ENCODE data around the gene TSEN2. TPM values are rescaled to one million over a fixed set of nuclear protein-coding genes. Genes with fewer than 3 reads are reported as not detected.

Gene TSEN2
- total RNA-seq, 2 donors from 2014 or later: 12.8 to 12.9 TPM

DNA sequence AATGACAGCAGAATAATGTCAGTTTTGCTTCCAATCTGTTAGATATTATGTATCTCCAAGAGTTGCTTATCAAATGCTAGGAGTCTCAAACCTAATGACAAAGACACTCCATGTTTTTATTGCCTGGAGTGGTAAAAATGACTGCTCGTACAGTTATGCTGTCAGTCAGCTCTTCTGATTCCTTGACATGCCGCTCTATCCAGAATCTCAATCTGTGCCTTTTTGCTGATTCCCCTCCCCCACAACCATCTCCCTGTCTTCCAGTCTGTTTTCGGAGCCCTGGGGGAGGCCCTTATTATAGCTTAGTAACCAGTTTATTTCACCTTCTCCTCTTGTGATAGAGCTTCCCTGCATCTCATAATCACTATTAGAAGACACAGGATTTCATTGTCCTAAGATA, 75.2 kb downstream of the TSEN2 start:
- no peak overlapping the region for H3K4me3 ChIP-seq
- no peaks in the 10 kb centered on the region for H3K9me3 ChIP-seq
- H3K36me3 ChIP-seq: no peaks in the 10 kb centered on the region
- TF ChIP-seq, protein P1, sequence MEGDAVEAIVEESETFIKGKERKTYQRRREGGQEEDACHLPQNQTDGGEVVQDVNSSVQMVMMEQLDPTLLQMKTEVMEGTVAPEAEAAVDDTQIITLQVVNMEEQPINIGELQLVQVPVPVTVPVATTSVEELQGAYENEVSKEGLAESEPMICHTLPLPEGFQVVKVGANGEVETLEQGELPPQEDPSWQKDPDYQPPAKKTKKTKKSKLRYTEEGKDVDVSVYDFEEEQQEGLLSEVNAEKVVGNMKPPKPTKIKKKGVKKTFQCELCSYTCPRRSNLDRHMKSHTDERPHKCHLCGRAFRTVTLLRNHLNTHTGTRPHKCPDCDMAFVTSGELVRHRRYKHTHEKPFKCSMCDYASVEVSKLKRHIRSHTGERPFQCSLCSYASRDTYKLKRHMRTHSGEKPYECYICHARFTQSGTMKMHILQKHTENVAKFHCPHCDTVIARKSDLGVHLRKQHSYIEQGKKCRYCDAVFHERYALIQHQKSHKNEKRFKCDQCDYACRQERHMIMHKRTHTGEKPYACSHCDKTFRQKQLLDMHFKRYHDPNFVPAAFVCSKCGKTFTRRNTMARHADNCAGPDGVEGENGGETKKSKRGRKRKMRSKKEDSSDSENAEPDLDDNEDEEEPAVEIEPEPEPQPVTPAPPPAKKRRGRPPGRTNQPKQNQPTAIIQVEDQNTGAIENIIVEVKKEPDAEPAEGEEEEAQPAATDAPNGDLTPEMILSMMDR (IDR thresholded peaks at IDR 0.05): no peak
- H3K27me3 ChIP-seq: no peaks in the 10 kb centered on the region
- peaks cover 0 to 65% of the 10 kb centered on the region in 2 donors for H3K4me1 ChIP-seq
- H3K27ac ChIP-seq: peak overlapping the region; percentile 92 to 98
- DNase-seq (ENCODE audit: low spot score): no peak

DNA sequence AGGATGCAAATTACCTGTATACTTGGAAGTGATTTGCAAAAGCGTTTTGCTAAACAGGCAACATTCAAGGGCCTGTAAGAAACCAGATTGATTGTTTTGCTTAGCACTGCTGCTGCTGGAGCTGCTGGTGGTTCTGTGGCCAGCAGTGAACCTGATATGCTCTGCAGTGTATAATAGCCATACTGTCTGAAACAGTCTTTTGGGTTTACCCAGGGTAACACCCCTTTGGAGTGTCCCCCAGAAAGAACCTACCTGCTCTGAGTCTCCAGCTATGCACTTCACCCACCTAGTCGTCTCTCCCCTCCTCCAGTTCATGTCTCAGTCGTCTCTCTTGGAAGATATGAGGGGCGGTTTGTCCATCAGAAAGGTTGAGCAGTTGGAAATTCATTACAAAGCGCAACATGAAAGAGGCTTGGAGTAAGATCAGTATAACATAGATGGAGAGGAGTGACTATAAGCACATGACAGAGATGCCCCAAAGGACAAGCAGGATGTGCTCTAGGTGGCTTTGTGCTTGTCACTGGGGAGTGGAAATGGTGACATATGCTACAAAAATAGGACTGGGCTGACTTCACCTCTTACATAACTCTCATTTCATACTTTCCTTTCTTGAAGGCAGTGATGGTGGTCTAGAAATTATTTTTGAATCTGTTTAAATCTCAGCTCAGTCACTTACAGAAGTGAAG, 76.4 kb downstream of the TSEN2 start:
- Histone ChIP-seq H3K4me3 (no peak overlapping the region), H3K4me1 (peaks cover 0 to 63% of the 10 kb centered on the region in 2 donors), H3K27me3 (no peaks in the 10 kb centered on the region), H3K9me3 (no peaks in the 10 kb centered on the region), H3K36me3 (no peaks in the 10 kb centered on the region), H3K27ac (peak overlapping the region; percentile 41 to 98)
- DNase-seq (ENCODE audit: low spot score): no peak
- TF ChIP-seq, protein P1 (IDR thresholded peaks at IDR 0.05): no peak

DNA sequence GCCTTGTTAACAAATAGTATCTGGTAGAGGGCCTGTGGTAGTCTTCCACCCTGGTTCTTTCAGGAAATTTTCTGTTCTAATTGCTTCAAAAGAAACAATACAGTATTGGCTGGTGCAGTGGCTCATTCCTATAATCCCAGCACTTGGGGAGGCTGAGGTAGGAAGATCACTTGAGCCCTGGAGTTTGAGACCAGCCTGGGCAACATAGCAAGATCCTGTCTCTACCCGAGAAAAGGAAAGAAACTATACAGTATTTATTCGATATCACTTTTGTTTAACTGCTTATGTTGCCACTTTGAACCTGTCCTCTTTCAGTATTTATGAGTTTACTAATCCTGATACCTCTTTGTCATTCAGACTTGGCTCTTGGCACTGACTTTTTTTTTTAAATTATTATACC, 77.1 kb downstream of the TSEN2 start:
- no peaks in the 10 kb centered on the region for H3K27me3 ChIP-seq
- TF ChIP-seq, protein P1 (IDR thresholded peaks at IDR 0.05): no peak
- peak overlapping the region; percentile 41 to 98 for H3K27ac ChIP-seq
- H3K4me1 ChIP-seq: peaks cover 0 to 56% of the 10 kb centered on the region in 2 donors
- H3K9me3 ChIP-seq: peaks cover 0 to 6% of the 10 kb centered on the region in 2 donors
- H3K4me3 ChIP-seq: no peak overlapping the region
- no peak for DNase-seq (ENCODE audit: low spot score)
- no peaks in the 10 kb centered on the region for H3K36me3 ChIP-seq

DNA sequence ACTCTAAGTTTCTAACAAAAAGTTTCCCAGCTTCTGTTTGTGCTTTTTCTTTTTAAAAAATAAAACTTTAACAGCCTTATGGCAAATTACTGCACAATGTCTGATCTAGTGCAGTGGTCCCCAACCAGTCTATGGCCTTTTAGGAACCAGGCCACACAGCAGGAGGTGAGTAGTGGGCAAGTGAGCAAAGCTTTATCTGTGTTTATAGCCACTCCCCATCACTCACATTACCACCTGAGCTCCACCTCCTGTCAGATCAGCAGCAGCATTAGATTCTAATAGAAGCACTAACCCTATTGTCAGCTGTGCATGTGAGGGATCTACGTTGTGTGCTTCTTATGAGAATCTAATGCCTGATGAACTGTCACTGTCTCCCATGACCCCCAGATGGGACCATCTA, 78.2 kb downstream of the TSEN2 start:
- no peak for DNase-seq (ENCODE audit: low spot score)
- H3K4me1 ChIP-seq: peaks cover 0 to 55% of the 10 kb centered on the region in 2 donors

DNA sequence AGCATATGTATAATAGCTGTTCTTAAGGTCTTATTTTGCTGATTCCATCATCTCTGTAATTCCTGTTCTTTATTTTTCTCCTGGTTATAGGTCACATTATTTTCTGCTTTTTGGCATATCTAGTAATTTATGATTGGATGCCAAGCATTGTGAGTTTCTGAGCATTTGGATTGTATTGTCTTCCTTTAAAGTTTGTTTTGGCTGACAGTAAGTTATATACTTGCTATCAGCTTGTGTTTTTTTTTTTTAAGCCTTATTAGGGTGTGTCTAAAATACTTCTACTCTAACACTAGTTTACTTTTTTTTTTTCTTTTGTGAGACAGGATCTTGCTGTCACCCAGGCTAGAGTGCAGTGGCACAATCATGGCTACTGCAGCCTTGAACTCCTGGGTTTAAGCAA, 82.7 kb downstream of the TSEN2 start:
- H3K4me3 ChIP-seq: no peak overlapping the region
- no peak for DNase-seq (ENCODE audit: low spot score)
- peaks cover 32% of the 10 kb centered on the region for H3K36me3 ChIP-seq
- no peak overlapping the region for H3K27ac ChIP-seq
- no peaks in the 10 kb centered on the region for H3K27me3 ChIP-seq
- peaks cover 0 to 12% of the 10 kb centered on the region in 2 donors for H3K4me1 ChIP-seq
- TF ChIP-seq, protein P1 (IDR thresholded peaks at IDR 0.05): no peak
- H3K9me3 ChIP-seq: peaks cover 0 to 13% of the 10 kb centered on the region in 2 donors

More for the DNA sequence above, 78.2 kb downstream of the TSEN2 start:
- Histone ChIP-seq H3K27me3 (no peaks in the 10 kb centered on the region), H3K36me3 (no peaks in the 10 kb centered on the region), H3K4me3 (no peak overlapping the region), H3K9me3 (peaks cover 0 to 13% of the 10 kb centered on the region in 2 donors), H3K27ac (peak overlapping the region; percentile 58 to 98)
- TF ChIP-seq, protein P1 (IDR thresholded peaks at IDR 0.05): no peak

DNA sequence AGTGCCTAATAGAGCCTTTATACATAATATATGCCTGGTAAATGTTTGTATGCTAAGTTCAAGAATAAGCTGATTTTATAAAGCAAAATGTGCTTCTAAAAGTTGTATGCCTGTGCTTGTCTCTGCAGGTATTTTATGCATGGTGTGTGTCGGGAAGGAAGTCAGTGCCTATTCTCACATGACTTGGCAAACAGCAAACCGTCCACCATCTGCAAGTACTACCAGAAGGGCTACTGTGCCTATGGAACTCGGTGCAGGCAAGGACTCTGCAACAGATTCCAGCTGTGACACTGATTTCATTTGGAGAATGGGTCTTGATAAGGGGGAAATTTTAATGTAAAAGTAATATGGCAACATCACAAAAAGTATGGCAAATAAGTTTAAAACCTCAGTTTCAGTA, 84.5 kb downstream of the TSEN2 start:
- DNase-seq (ENCODE audit: low spot score): no peak
- H3K9me3 ChIP-seq: peaks cover 0 to 13% of the 10 kb centered on the region in 2 donors
- H3K27me3 ChIP-seq: no peaks in the 10 kb centered on the region
- peaks cover 0 to 5% of the 10 kb centered on the region in 2 donors for H3K4me1 ChIP-seq
- peaks cover 50% of the 10 kb centered on the region for H3K36me3 ChIP-seq
- no peak overlapping the region for H3K27ac ChIP-seq
- H3K4me3 ChIP-seq: no peak overlapping the region
- TF ChIP-seq, protein P1 (IDR thresholded peaks at IDR 0.05): no peak
